Right atrium auricular region (tissue), 2 donors: Measurements from ENCODE around the gene NKAPD1. TPM values are rescaled to one million over a fixed set of nuclear protein-coding genes. Genes with fewer than 3 reads are reported as not detected.

Source experiments
- DNase-seq: peaks from one replicate; pipeline ENCODE4 v3.0.0-alpha.2; 2019; ENCODE audit warnings: low spot score
- H3K27ac ChIP-seq, 2 donors: fragments of 200-600 bp; sonication (generic); 1 replicate in 1 of 2; 2 replicates in 1 of 2; pipeline ENCODE4 v1.5.1; 2016 to 2019
- H3K27me3 ChIP-seq, 2 donors: fragments of 200-600 bp; sonication (generic); one replicate each; pipeline versions ENCODE4 v1.5.1 to v1.6.0; 2017 to 2019
- H3K36me3 ChIP-seq: fragments of 200-600 bp; sonication (generic); one replicate; pipeline ENCODE4 v1.5.1; 2016
- H3K4me1 ChIP-seq, 2 donors: fragments of 200-600 bp; sonication (generic); one replicate each; pipeline versions ENCODE4 v1.5.1 to v1.6.0; 2017 to 2019
- H3K4me3 ChIP-seq, 2 donors: fragments of 200-600 bp; sonication (generic); 1 replicate in 1 of 2; 2 replicates in 1 of 2; pipeline ENCODE4 v1.5.1; 2017 to 2019; ENCODE audit warnings: mild to moderate bottlenecking in 1 of 2, moderate library complexity in 1 of 2
- H3K9me3 ChIP-seq, 2 donors: fragments of 200-600 bp; sonication (generic); one replicate each; pipeline ENCODE4 v1.5.1; 2019
- total RNA-seq, 2 donors: library from RNA; depleted of rRNA; stranded (reverse); fragments of >200 nt; gene quantifications; one replicate each; pipeline ENCODE4 v1.1.0, GENCODE V29; 2016
- TF ChIP-seq, protein P1 (sequence below), 2 donors: fragments of 200-600 bp; sonication (generic); IDR thresholded peaks; one replicate each; pipeline ENCODE4 v1.5.1; 2019; ENCODE audit warnings: antibody characterized with exemption in 2 of 2

NKAPD1 gene
- total RNA-seq, 2 donors from 2014 or later = 4.4 to 7.0 TPM

- no peaks in the 10 kb centered on the region for H3K9me3 ChIP-seq
- no peaks in the 10 kb centered on the region for H3K4me1 ChIP-seq
- DNase-seq = no peak
- no peak overlapping the region for H3K4me3 ChIP-seq
- H3K36me3 ChIP-seq = no peaks in the 10 kb centered on the region
- TF ChIP-seq, protein P1, sequence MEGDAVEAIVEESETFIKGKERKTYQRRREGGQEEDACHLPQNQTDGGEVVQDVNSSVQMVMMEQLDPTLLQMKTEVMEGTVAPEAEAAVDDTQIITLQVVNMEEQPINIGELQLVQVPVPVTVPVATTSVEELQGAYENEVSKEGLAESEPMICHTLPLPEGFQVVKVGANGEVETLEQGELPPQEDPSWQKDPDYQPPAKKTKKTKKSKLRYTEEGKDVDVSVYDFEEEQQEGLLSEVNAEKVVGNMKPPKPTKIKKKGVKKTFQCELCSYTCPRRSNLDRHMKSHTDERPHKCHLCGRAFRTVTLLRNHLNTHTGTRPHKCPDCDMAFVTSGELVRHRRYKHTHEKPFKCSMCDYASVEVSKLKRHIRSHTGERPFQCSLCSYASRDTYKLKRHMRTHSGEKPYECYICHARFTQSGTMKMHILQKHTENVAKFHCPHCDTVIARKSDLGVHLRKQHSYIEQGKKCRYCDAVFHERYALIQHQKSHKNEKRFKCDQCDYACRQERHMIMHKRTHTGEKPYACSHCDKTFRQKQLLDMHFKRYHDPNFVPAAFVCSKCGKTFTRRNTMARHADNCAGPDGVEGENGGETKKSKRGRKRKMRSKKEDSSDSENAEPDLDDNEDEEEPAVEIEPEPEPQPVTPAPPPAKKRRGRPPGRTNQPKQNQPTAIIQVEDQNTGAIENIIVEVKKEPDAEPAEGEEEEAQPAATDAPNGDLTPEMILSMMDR (IDR thresholded peaks at IDR 0.05) = no peak
- H3K27ac ChIP-seq = no peak overlapping the region
- no peaks in the 10 kb centered on the region for H3K27me3 ChIP-seq
Measured at GRCh38 chr11:112128483-112129121, 54.5 kb downstream of the NKAPD1 start.

DNA sequence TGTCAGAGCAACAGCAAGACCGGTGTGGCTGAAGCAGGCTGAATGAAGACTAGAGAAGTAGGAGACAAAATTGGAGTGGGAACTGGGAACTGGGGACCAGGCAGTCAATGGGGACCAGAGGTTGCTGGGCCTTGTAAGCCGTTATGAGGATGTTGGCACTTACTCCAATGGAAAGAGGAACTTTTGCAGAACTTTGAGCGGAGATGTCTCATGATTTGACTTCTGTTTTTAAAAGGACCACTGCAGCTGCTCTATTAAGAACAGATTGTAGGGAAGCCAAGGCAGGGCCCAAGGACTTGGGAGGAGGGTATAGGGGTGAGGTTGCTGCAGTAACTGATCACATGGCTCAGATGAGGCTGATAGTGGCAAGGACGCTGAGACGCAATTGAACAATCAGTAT lies 55.6 kb downstream of the NKAPD1 start:
- Histone ChIP-seq H3K36me3 (no peaks in the 10 kb centered on the region), H3K27me3 (no peaks in the 10 kb centered on the region), H3K27ac (no peak overlapping the region), H3K4me3 (no peak overlapping the region), H3K4me1 (no peaks in the 10 kb centered on the region), H3K9me3 (no peaks in the 10 kb centered on the region)
- TF ChIP-seq, protein P1 (IDR thresholded peaks at IDR 0.05) = no peak
- no peak for DNase-seq

DNA sequence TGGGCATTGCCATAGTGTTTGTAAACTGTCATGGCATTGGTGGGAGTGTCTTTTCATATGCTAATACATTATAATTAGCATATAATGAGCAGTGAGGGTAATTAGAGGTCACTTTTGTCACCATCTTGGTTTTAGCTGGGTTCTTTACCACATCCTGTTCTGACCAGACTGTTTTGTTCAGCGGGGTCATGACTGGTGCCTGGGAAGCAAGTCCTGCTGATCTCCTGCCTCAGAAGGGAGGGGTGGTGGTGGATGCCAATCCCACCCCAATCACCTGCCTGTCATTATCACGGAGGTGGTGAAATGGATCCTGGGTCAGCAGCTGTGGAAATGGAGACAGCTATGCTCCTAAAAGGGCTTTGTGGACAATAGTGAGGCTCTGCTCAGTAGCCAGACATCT lies 58.6 kb downstream of the NKAPD1 start:
- DNase-seq = no peak
- TF ChIP-seq, protein P1 (IDR thresholded peaks at IDR 0.05) = no peak
- Histone ChIP-seq H3K4me1 (no peaks in the 10 kb centered on the region), H3K4me3 (no peak overlapping the region), H3K9me3 (no peaks in the 10 kb centered on the region), H3K27ac (no peak overlapping the region), H3K36me3 (no peaks in the 10 kb centered on the region), H3K27me3 (no peaks in the 10 kb centered on the region)

- no peaks in the 10 kb centered on the region for H3K36me3 ChIP-seq
- no peaks in the 10 kb centered on the region for H3K4me1 ChIP-seq
- no peak for DNase-seq
- no peak overlapping the region for H3K27ac ChIP-seq
- no peaks in the 10 kb centered on the region for H3K9me3 ChIP-seq
- no peak overlapping the region for H3K4me3 ChIP-seq
- H3K27me3 ChIP-seq = no peaks in the 10 kb centered on the region
- TF ChIP-seq, protein P1 (IDR thresholded peaks at IDR 0.05) = no peak
Measured at GRCh38 chr11:112134473-112134872, 60.4 kb downstream of the NKAPD1 start.

Other genes with a start within 250 kb of the NKAPD1 start
- gene ALG9, start 202.7 kb upstream of the NKAPD1 start, total RNA-seq = 10 to 100 TPM; 22.2 to 32.4 TPM
- 1 to 10 TPM in 1 of 2 donors, under 1 TPM in 1; 0.90 to 2.0 TPM for gene FDXACB1, start 195.1 kb upstream of the NKAPD1 start, total RNA-seq
- 10 to 100 TPM; 27.7 to 40.9 TPM for gene CFAP68, start 194.8 kb upstream of the NKAPD1 start, total RNA-seq
- 1,000 to 10,000 TPM; 2,961 to 3,608 TPM for gene CRYAB, start 162.5 kb upstream of the NKAPD1 start, total RNA-seq
- 10 to 100 TPM in 1 of 2 donors, 1 to 10 TPM in 1; 5.5 to 13.0 TPM for gene HSPB2, start 161.6 kb upstream of the NKAPD1 start, total RNA-seq
- gene C11orf52, start 155.4 kb upstream of the NKAPD1 start, total RNA-seq = 1 to 10 TPM; 1.5 to 8.3 TPM
- gene DIXDC1, start 137.0 kb upstream of the NKAPD1 start, total RNA-seq = 10 to 100 TPM; 25.7 to 50.9 TPM
- 10 to 100 TPM; 58.5 to 98.1 TPM for gene DLAT, start 48.9 kb upstream of the NKAPD1 start, total RNA-seq
- gene PIH1D2, start 282 bp upstream of the NKAPD1 start, total RNA-seq = 1 to 10 TPM; 1.2 to 1.7 TPM
- 10 to 100 TPM; 54.3 to 61.4 TPM for gene TIMM8B, start 12.5 kb downstream of the NKAPD1 start, total RNA-seq
- gene SDHD, start 12.6 kb downstream of the NKAPD1 start, total RNA-seq = 100 to 1,000 TPM; 113 to 166 TPM
- gene IL18, start 89.8 kb downstream of the NKAPD1 start, total RNA-seq = 10 to 100 TPM; 11.1 to 17.0 TPM
- not detected for gene TEX12, start 93.1 kb downstream of the NKAPD1 start, total RNA-seq
- 10 to 100 TPM; 40.6 to 44.7 TPM for gene BCO2, start 101.2 kb downstream of the NKAPD1 start, total RNA-seq
- 10 to 100 TPM; 18.1 to 19.5 TPM for gene PTS, start 152.1 kb downstream of the NKAPD1 start, total RNA-seq
- not detected for gene PLET1, start 186.6 kb downstream of the NKAPD1 start, total RNA-seq